Spleen (tissue), 7 donors: ENCODE results near the gene AHCY.

Experiments used
- POLR2A ChIP-seq, 3 donors: fragments of 450-650 bp; IDR thresholded peaks; one replicate each; pipeline ENCODE4 v1.5.1; 2017; ENCODE audit warnings: antibody characterized with exemption in 3 of 3, mild to moderate bottlenecking in 1 of 3
- TF ChIP-seq, protein P1 (sequence below), 11 experiments: fragments of 200-600 bp in 7 of 11; fragments of 450-650 bp in 4 of 11; sonication (generic) in 4 of 11; IDR thresholded peaks in 8 of 11; conservative IDR thresholded peaks in 3 of 11; 1 replicate in 7 of 11; 2 replicates in 4 of 11; pipeline versions ENCODE4 v1.4.0 to v1.8.0; 2016 to 2021; ENCODE audit warnings: antibody characterized with exemption in 11 of 11, inconsistent platforms in 4 of 11, mild to moderate bottlenecking in 1 of 11
- donor health status: DM: no; HTN: no; CAD: no; lungs with moderate emphysema.
- donor health status: DM: no; HTN: no; CAD: no.
- donor health status: DM: no; HTN: no; CAD: no.

DNA sequence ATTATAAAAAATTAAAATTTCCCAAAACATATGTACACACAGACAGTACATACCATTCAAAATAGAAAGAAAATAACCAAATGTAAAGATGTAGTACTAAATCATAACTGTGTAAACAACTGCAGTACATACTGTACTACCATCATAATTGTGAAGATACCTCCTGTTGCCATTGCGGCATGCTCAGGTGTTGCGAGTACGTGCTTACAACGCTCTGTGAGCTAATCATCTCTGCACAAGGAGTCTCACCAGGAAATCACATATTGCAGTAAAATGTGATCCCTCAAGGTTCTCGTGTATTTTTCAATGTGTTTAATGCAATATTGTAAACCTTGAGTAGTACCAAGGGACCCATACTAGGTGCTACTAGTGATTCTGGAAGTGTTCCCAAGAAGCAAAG lies 39.0 kb downstream of the AHCY start:
- TF ChIP-seq, protein P1, sequence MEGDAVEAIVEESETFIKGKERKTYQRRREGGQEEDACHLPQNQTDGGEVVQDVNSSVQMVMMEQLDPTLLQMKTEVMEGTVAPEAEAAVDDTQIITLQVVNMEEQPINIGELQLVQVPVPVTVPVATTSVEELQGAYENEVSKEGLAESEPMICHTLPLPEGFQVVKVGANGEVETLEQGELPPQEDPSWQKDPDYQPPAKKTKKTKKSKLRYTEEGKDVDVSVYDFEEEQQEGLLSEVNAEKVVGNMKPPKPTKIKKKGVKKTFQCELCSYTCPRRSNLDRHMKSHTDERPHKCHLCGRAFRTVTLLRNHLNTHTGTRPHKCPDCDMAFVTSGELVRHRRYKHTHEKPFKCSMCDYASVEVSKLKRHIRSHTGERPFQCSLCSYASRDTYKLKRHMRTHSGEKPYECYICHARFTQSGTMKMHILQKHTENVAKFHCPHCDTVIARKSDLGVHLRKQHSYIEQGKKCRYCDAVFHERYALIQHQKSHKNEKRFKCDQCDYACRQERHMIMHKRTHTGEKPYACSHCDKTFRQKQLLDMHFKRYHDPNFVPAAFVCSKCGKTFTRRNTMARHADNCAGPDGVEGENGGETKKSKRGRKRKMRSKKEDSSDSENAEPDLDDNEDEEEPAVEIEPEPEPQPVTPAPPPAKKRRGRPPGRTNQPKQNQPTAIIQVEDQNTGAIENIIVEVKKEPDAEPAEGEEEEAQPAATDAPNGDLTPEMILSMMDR (IDR thresholded peaks at IDR 0.05 in 8 of 11, conservative IDR thresholded peaks at IDR 0.05 in 3 of 11) = no peak
- TF ChIP-seq POLR2A (IDR thresholded peaks at IDR 0.05) = no peak
